Measurements from ENCODE around the gene RPS27A. TPM values are rescaled to one million over a fixed set of nuclear protein-coding genes. Genes with fewer than 3 reads are reported as not detected.

Gene RPS27A
- total and polyA plus RNA-seq, 8 donors, result 501 to 1,369 (median 622) TPM

DNA sequence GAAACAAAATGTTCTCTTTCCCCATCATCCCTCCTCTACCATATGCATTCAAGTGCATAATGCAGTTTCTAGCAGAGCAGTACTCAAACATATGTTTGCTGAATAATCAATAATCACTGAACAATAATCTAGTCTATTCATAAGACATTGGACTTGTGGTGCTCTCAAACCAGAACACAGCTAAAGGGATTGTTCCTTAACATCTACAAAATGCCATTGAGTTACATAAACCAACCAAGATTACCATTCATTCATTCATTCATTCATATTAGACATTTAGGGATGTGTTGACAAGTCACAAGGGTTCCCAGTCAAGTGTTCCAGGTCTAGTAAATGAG, 4.3 kb upstream of the RPS27A start:
- ATAC-seq (no peak), FAIRE-seq (no peak), DNase-seq (no peak)
- Histone ChIP-seq H3K9me3 (no peaks in the 10 kb centered on the region), H3K4me3 (no peak overlapping the region), H3K27ac (no peak overlapping the region), H3K36me3 (no peaks in the 10 kb centered on the region), H3K27me3 (no peaks in the 10 kb centered on the region), H3K4me1 (peaks cover 0 to 3% (median 0%) of the 10 kb centered on the region in 3 donors)
- TF ChIP-seq, protein P1, sequence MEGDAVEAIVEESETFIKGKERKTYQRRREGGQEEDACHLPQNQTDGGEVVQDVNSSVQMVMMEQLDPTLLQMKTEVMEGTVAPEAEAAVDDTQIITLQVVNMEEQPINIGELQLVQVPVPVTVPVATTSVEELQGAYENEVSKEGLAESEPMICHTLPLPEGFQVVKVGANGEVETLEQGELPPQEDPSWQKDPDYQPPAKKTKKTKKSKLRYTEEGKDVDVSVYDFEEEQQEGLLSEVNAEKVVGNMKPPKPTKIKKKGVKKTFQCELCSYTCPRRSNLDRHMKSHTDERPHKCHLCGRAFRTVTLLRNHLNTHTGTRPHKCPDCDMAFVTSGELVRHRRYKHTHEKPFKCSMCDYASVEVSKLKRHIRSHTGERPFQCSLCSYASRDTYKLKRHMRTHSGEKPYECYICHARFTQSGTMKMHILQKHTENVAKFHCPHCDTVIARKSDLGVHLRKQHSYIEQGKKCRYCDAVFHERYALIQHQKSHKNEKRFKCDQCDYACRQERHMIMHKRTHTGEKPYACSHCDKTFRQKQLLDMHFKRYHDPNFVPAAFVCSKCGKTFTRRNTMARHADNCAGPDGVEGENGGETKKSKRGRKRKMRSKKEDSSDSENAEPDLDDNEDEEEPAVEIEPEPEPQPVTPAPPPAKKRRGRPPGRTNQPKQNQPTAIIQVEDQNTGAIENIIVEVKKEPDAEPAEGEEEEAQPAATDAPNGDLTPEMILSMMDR (IDR thresholded peaks at IDR 0.05), result no peak
- intact Hi-C loops (cut with DNase I), result no loop called here

DNA sequence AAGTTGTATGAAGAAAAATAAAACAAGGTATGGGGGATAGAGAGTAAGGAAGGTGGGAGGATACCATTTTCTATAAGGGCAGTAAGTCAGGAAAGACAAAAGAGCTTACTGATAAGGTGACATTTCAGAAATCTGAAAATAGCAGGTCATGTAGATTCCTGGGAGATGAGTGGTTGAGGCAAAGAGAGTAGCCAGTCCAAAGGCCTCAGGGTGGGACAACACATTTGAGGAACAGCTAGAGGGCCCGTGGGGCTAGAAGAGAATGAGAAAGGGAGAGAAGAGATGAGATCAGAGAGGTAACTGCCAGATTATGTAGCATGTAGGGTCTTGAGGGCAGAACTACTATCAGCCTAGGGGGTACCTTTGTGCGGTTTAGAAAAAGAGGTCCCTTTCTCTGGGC, 3.3 kb upstream of the RPS27A start:
- DNase-seq, result no peak
- H3K27me3 ChIP-seq, result no peaks in the 10 kb centered on the region
- ATAC-seq, result no peak
- WGBS, 2 donors, result 89 to 94% methylated on average over 2 of the region's 2 CpGs
- no peak overlapping the region for H3K4me3 ChIP-seq
- H3K27ac ChIP-seq, result no peak overlapping the region
- TF ChIP-seq, protein P1 (IDR thresholded peaks at IDR 0.05), result no peak
- H3K36me3 ChIP-seq, result peaks cover 0 to 2% (median 0%) of the 10 kb centered on the region in 3 donors
- intact Hi-C loops (cut with DNase I), result no loop called here
- FAIRE-seq, result no peak
- no peaks in the 10 kb centered on the region for H3K9me3 ChIP-seq
- peaks cover 0 to 12% (median 10%) of the 10 kb centered on the region in 3 donors for H3K4me1 ChIP-seq

DNA sequence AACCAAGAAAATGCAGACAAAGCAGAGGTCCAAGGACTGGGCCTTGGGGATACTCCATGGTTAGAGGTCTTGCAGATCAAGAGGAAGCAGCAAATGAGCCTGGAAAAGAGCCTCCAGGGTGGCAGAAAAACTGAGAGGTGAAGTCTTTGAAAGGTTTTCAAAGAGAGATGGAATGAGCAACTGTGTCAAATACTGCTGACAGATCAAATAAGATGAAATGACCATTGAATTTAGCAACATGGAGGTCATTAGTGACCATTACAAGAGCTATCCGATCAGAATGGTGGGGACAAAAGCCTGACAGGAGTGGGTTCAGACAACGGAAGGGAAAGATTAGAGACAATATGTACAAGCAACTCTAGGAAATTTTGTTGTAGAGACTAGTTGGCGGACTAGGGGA, 1.9 kb upstream of the RPS27A start:
- intact Hi-C loops (cut with DNase I), result no loop called here
- Histone ChIP-seq H3K36me3 (peaks cover 0 to 16% (median 0%) of the 10 kb centered on the region in 3 donors), H3K9me3 (no peaks in the 10 kb centered on the region), H3K27me3 (no peaks in the 10 kb centered on the region), H3K4me3 (no peak overlapping the region), H3K4me1 (peaks cover 0 to 21% (median 16%) of the 10 kb centered on the region in 3 donors), H3K27ac (no peak overlapping the region)
- no peak for FAIRE-seq
- TF ChIP-seq, protein P1 (IDR thresholded peaks at IDR 0.05), result no peak
- ATAC-seq, result no peak
- DNase-seq, result no peak
- 96 to 100% methylated on average over 3 of the region's 3 CpGs for WGBS, 2 donors

DNA sequence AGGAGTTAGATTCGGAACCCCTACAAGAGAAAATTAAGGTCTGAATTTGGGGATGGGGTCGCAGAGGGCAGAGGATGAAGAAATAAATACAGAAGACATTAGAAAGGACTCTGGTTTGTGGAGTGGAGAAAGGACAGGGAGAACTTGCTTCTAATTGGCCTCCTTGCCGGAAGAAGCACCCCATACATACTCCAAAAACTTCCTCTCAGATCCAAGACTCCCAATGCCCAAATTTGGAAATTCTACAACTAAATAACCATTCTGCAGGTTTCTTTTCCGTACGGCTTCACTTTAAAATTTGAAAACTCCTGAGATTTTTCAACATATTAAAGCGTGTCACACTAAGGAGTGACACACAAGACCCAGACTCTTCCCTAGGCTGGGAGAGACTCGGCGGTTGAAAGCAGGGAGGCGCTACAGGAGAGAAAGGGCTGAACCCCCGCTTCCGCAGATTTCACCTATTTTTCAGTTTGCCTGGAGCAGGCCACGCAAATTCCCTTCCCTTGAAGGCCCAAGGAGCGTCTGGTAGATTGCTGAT, 873 bp upstream of the RPS27A start:
- DNase-seq, result no peak
- peak overlapping the region; percentile 77 to 98 (median 84) for H3K4me3 ChIP-seq
- 2 to 3% methylated on average over 13 of the region's 13 CpGs for WGBS, 2 donors
- H3K4me1 ChIP-seq, result peaks cover 0 to 21% (median 16%) of the 10 kb centered on the region in 3 donors
- peak overlapping the region; percentile 79 to 97 (median 93) for H3K27ac ChIP-seq
- ATAC-seq, result peak in 2 of 4 donors; percentile 12 to 26
- TF ChIP-seq, protein P1 (IDR thresholded peaks at IDR 0.05), result no peak
- intact Hi-C loops (cut with DNase I), result no loop called here
- H3K9me3 ChIP-seq, result no peaks in the 10 kb centered on the region
- peaks cover 0 to 19% (median 0%) of the 10 kb centered on the region in 3 donors for H3K36me3 ChIP-seq
- no peak for FAIRE-seq
- H3K27me3 ChIP-seq, result no peaks in the 10 kb centered on the region

DNA sequence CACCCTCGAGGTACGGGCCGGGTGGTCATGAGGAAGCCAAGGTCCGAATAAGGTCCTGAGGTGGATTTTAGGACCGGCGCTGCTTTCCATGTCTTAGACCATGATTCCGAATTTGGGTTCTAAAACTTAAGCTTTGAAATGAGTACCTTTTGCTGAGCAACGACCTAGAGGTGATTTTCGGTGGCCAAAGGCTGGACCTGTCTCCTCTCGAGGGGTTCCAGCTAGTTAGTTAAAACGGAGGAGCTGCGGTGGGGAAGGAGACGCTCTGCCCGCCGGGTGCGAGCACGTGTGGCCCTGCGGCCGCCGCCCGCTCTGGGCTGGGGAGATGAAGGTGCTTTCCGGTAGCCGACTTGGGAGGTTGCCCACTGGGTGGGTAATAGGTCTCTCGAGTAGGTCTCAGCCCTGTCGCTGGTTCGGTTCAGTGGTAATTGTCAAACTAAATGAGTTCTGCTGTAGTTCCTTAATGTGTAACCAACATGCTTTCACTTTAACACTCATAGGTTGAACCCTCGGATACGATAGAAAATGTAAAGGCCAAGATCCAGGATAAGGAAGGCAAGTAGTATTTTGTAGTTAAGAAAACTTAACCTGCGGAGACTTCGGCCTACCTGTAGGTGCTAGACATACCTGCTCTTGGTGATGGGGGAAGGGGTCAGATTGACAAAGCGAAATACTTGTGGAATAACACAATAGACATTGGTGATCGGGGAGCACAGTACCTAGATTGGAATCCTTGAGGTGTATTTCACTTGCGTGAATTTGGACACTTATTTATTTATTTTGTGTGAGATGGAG, 572 bp downstream of the RPS27A start:
- TF ChIP-seq, protein P1 (IDR thresholded peaks at IDR 0.05), result no peak
- H3K27me3 ChIP-seq, result no peaks in the 10 kb centered on the region
- H3K4me3 ChIP-seq, result peak overlapping the region; percentile 77 to 98 (median 84)
- DNase-seq (peak; percentile 49 to 77 (median 58)), ATAC-seq (peak; percentile 19 to 50 (median 34)), FAIRE-seq (no peak)
- H3K4me1 ChIP-seq, result peaks cover 0 to 21% (median 16%) of the 10 kb centered on the region in 3 donors
- intact Hi-C loops (cut with DNase I), result no loop called here
- peak overlapping the region; percentile 79 to 97 (median 93) for H3K27ac ChIP-seq
- H3K9me3 ChIP-seq, result no peaks in the 10 kb centered on the region
- WGBS, 2 donors, result 2 to 3% methylated on average over 33 of the region's 33 CpGs
- H3K36me3 ChIP-seq, result peaks cover 0 to 25% (median 0%) of the 10 kb centered on the region in 3 donors

All from pancreas (tissue), 10 donors.